Measurements from ENCODE around the gene KSR1. TPM values are rescaled to one million over a fixed set of nuclear protein-coding genes. Genes with fewer than 3 reads are reported as not detected.

Gene KSR1
- total and polyA plus RNA-seq, 2 experiments from 2014 or later = 7.8 to 53.2 TPM

- TF ChIP-seq REST (IDR thresholded peaks at IDR 0.05; ENCODE audit: unreplicated experiment) = no peak
- TF ChIP-seq JUNB (IDR thresholded peaks at IDR 0.05; ENCODE audit: unreplicated experiment) = no peak
- no peak for TF ChIP-seq EZH2 (IDR thresholded peaks at IDR 0.05; ENCODE audit: low read depth, unreplicated experiment)
- TF ChIP-seq POLR2AphosphoS5 (IDR thresholded peaks at IDR 0.05; ENCODE audit: low read depth) = no peak
Measured at GRCh38 chr17:27473190-27473747, 17.0 kb downstream of the KSR1 start (continued).

GRCh38 chr17:27473748-27474609, 17.7 kb downstream of the KSR1 start:
- peak overlapping the region; percentile 46 for H3K27ac Mint-ChIP-seq

More at GRCh38 chr17:27473748-27474609, 17.7 kb downstream of the KSR1 start:
- H3K27me3 ChIP-seq (ENCODE audit: insufficient read depth) = no peaks in the 10 kb centered on the region
- Mint-ChIP-seq H3K36me3 (ENCODE audit: low read depth) (no peaks in the 10 kb centered on the region; the same call in 2 of the 3 replicates), H3K4me3 (no peak overlapping the region; the same call in 2 of the 3 replicates), H3K9me3 (no peaks in the 10 kb centered on the region; the same call in 2 of the 3 replicates), H3K27me3 (ENCODE audit: insufficient read depth, low read depth, poor library complexity) (peaks cover 11% of the 10 kb centered on the region), H3K4me1 (peaks cover 74% of the 10 kb centered on the region)
- H3K36me3 ChIP-seq (ENCODE audit: insufficient read depth) = no peaks in the 10 kb centered on the region
- H3F3A ChIP-seq (replicated peaks; ENCODE audit: low read depth) = no peaks in the 10 kb centered on the region
- peaks cover 65% of the 10 kb centered on the region for H3K4me1 ChIP-seq (ENCODE audit: insufficient read depth)
- H2AFZ ChIP-seq = no peak overlapping the region
- DNase-seq (ENCODE audit: low spot score) (no peak), ATAC-seq (no peak)
- peaks cover 98% of the 10 kb centered on the region for H3K79me2 ChIP-seq (replicated peaks; ENCODE audit: insufficient read depth)
- no peaks in the 10 kb centered on the region; the same call in none of the 2 replicates for H4K20me1 ChIP-seq (replicated peaks; ENCODE audit: insufficient read depth)
- TF ChIP-seq, protein P1, sequence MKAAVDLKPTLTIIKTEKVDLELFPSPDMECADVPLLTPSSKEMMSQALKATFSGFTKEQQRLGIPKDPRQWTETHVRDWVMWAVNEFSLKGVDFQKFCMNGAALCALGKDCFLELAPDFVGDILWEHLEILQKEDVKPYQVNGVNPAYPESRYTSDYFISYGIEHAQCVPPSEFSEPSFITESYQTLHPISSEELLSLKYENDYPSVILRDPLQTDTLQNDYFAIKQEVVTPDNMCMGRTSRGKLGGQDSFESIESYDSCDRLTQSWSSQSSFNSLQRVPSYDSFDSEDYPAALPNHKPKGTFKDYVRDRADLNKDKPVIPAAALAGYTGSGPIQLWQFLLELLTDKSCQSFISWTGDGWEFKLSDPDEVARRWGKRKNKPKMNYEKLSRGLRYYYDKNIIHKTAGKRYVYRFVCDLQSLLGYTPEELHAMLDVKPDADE (IDR thresholded peaks at IDR 0.05) = no peak
- no peak for TF ChIP-seq EZH2phosphoT487 (IDR thresholded peaks at IDR 0.05; ENCODE audit: unreplicated experiment)
- H3K4me3 ChIP-seq = no peak overlapping the region
- peak overlapping the region; percentile 17 for H3K27ac ChIP-seq (ENCODE audit: low read depth)
- no peaks in the 10 kb centered on the region for H3K9me2 ChIP-seq (ENCODE audit: insufficient read depth)
- H3K4me2 ChIP-seq = peak overlapping the region; percentile 46
